Vagina (tissue), 2 donors: ENCODE measurements around the gene SSR2.

Source experiments
- POLR2A ChIP-seq, 2 donors: fragments of 450-650 bp; IDR thresholded peaks; one replicate each; pipeline ENCODE4 v1.6.1; 2017; ENCODE audit warnings: antibody characterized with exemption in 2 of 2, mild to moderate bottlenecking in 2 of 2, moderate library complexity in 2 of 2
- POLR2AphosphoS5 ChIP-seq, 2 donors: sonication (generic); formaldehyde crosslinking; IDR thresholded peaks; one replicate each; pipeline ENCODE4 v1.9.0; 2017; ENCODE audit warnings: antibody characterized with exemption in 2 of 2, mild to moderate bottlenecking in 2 of 2, low read depth in 1 of 2; ENCODE audit not compliant: insufficient read depth in 1 of 2
- TF ChIP-seq, protein P1 (sequence below), 3 experiments: fragments of 450-650 bp in 2 of 3; fragments of 200-600 bp in 1 of 3; sonication (generic) in 1 of 3; IDR thresholded peaks; one replicate each; pipeline ENCODE4 v1.5.1; 2017 to 2019; ENCODE audit warnings: antibody characterized with exemption in 3 of 3, mild to moderate bottlenecking in 2 of 3, moderate library complexity in 2 of 3

GRCh38 chr1:155981266-155982088, 39.3 kb downstream of the SSR2 start:
- TF ChIP-seq, protein P1, sequence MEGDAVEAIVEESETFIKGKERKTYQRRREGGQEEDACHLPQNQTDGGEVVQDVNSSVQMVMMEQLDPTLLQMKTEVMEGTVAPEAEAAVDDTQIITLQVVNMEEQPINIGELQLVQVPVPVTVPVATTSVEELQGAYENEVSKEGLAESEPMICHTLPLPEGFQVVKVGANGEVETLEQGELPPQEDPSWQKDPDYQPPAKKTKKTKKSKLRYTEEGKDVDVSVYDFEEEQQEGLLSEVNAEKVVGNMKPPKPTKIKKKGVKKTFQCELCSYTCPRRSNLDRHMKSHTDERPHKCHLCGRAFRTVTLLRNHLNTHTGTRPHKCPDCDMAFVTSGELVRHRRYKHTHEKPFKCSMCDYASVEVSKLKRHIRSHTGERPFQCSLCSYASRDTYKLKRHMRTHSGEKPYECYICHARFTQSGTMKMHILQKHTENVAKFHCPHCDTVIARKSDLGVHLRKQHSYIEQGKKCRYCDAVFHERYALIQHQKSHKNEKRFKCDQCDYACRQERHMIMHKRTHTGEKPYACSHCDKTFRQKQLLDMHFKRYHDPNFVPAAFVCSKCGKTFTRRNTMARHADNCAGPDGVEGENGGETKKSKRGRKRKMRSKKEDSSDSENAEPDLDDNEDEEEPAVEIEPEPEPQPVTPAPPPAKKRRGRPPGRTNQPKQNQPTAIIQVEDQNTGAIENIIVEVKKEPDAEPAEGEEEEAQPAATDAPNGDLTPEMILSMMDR (IDR thresholded peaks at IDR 0.05): no peak
- no peak for TF ChIP-seq POLR2A (IDR thresholded peaks at IDR 0.05)
- peak in 1 of 2 donors; percentile 36 for TF ChIP-seq POLR2AphosphoS5 (IDR thresholded peaks at IDR 0.05; ENCODE audit: insufficient read depth in 1 of 2, low read depth in 1 of 2)
